GM18858 (cell line): Measurements from ENCODE around the gene CMIP.
"Not testable (repeated sequence)": the region's sequence is repeated elsewhere in the genome, so short reads cannot be mapped to it uniquely, and the experiment has no call there.

Experiments
- ATAC-seq: cut with Tn5 transposase; IDR thresholded peaks from one replicate; pipeline ENCODE4 v1.9.1; 2021; ENCODE audit not compliant: unreplicated experiment

The CMIP gene

DNA sequence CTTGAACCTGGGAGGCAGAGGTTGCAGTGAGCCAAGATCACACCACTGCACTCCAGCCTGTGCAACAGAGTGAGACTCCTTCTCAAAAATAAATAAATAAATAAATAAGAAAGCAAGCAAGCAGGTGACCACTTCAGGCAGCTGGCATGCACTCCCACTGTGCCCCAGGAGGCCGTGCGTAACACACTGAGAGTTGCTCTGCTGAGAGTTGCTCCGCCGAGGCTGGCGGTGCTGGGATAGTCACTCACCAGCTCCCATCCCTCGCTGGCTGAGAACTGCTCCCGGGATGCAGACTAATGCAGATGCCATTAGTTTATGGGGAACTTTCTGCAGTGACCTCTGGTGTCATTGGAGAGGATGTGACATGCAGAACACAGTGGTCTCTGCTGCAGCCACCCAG is 228.8 kb downstream of the CMIP start:
- no peak for ATAC-seq

DNA sequence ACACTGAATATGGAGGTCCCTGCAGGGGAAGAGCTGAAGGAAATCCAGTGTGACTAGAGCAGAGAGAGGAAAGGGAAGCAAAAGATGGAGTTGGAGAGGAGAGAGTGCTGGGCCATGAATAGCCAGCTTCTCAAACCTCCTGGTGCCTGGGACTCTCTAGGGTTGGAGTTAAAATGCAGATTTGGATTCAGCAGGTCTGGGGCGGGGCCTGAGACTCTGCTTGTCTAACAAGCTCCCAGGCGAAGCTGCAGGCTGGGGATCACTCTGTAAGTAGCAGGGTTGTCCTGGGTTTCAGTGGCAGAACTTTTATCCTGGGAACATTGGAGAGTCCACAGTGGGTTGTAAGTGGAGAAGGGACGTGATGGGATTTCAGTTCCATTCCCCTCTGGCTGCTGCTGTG is 231.1 kb downstream of the CMIP start:
- no peak for ATAC-seq

DNA sequence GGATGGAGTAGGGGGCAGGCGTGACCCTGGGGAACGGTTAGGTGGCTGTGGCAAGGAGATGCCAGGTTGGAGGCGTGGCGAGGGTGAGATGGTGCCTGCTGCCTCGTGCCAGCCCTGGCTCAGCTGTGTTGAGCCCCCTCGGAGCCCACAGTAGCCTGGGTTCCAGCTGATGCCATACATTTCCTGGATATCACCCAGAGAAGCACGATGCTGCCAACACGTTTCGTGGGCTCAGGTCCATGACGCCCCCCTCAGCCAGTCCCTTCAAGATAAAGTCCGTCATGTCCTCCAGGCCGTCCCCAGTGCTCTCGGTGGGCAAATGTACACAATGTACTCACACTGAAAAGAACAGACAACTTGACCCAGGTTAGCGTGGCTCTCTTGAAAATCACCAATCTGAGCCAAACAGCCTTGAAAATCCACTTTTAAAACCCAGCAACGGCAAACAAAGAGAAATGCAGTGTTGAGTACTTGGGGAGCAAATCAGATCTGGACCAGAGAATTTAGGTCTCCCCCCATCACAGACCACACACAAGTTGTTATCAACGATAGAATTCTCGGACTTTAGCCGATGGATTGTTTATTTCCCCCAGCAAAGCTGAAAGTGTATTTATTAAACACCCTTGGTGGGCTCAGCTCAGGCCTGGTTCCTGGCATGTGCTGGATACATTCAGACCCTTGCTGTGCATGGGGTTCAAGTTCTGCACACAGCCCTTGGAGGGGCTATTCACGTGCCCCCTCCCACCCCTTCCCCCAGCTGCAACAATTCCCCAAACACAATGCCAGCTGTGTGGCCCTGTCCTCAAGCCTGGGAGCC is 231.7 kb downstream of the CMIP start:
- ATAC-seq: no peak

- ATAC-seq: no peak
Observed at GRCh38 chr16:81676883-81677737, 232.5 kb downstream of the CMIP start.

DNA sequence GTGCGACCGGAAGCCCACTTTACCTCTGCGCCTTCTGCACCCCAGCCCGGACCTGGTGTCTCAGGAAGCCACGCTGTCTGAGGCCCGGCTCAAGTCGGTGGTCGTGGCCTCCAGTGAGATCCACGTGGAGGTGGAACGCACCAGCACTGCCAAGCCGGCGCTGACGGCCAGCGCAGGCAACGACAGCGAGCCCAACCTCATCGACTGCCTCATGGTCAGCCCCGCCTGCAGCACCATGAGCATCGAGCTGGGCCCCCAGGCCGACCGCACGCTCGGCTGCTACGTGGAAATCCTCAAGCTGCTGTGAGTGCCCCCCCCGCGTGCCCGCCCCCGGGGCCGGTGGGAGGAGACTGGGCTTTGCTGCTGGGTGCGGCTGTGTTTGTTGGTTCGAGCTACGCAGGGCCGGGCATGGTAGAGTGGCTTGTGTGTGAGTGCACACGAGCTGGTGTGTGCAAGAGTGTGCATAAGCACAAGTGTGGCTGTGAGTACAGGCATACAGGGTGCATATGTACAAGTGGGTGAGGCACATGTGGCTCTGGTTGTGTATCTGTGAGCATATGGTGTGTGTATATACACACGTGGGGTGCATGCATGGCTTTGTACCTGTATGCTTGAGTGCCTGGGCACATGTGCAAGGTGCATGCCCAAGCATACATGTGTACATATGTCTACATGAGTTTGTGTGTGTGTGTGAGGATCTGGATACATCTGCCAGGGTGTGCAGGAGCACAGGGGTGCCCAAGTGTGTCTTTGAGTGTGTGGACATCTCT is 233.9 kb downstream of the CMIP start:
- ATAC-seq: no peak

GRCh38 chr16:81679721-81680430 is 235.3 kb downstream of the CMIP start:
- no peak for ATAC-seq

GRCh38 chr16:81680444-81681275 is 236.1 kb downstream of the CMIP start:
- no peak for ATAC-seq

DNA sequence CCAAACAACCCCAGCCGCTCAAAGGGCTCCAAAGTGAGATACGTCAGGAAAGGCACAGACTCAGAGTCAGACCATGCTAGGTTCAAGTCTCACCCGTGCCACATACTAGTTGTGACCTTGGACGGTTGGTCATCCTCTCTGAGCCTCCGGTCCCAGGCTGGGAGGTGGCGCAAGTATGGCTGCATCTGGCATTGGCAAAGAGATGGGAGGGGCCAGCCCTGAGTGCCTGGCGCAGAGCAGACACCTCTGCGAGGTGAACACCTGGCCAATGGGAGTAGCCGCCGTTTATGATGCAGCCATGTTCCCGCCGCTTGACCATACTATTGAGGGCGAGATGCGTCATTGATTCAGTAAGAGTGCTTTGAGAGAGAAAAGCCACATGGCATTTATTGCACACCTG is 236.7 kb downstream of the CMIP start:
- ATAC-seq: no peak

DNA sequence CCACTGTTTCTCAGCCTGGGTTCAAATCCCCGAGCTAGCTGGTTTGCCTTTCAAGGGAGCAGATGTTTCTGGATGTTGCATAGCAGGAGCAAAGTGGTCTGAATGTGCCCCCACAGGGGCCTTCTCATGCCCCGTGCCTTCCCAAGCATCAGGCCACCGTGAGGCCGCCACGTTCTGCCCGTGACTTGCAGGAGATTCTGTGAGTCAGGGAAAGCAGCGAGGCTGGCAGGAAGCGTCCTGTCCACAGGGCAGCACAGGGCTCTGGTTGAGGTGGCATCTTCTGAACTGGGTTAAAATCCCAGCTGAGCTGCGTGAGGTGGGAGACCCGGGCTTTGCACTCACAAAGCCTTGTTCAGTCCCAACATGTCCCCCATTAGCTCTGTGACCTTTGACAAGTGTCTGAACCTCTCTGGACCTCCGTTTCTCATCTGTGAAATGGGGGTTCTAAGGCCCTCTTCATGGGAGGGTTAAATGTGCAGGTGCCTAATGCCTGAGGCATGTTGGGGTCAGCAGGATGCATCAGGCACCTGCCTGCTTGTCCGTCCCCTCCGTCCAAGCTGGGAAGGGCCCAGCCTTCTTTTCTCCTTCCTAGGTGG is 239.7 kb downstream of the CMIP start:
- no peak for ATAC-seq

DNA sequence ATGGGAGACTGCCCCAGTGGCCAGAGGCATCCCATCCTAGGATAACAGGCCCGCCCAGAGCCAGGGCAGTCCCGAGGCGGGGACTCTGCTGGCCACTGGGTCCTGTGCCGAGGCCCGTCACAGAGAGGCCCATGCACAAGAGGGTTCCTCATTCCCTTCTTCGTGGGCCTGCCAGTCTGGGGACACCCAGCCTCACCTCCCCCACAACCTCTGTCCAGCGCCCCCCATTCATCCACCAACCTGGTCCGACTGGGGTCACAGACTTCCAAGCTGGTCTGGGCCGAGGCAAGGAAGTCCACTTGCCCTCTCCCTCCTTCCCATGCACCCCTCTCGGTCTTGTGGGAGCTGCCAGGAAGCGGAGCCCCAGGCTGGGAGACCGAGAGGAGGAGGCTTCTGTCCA is 240.3 kb downstream of the CMIP start:
- ATAC-seq: no peak

- ATAC-seq: no peak
Observed at GRCh38 chr16:81686391-81687130, 242.0 kb downstream of the CMIP start.

DNA sequence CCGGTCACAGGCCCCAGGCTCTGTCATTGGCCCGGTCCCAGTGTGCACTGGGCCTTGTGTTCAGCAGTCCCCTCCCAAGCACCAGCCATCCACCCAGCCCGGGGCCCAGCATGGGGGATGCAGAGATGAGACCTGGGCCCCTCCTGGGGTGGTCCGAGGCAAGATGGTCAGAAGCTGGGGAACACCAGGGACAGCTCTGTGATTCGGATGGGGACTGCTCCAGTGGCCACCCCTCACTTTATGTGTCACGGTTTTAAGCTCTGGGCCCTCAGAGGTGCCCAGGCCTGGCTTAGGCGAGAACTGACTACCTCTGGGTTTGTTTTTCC is 242.5 kb downstream of the CMIP start:
- no peak for ATAC-seq

DNA sequence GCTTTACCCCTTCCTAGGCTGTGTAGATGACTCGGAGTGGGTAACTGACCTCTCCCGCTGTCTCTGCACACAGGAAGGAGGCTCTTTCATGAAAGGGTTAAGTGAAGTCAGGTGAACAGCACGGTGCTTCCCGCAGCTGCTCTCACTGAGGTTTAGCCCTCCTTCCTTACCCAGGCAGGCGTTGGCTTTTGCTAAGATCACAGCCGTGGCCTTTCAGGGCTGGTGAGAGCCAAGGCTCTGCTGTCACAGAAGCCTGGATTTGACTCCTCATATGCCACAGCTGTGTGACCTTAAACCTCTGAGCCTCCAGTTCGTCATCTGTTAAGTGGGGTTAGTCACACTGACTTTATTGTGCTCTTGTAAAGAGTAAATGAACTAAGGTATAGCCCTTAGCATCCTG is 243.6 kb downstream of the CMIP start:
- no peak for ATAC-seq

- ATAC-seq: not testable (repeated sequence)
Observed at GRCh38 chr16:81688839-81689238, 244.2 kb downstream of the CMIP start.

GRCh38 chr16:81692021-81692420 is 247.4 kb downstream of the CMIP start:
- ATAC-seq: no peak

GRCh38 chr16:81692571-81692970 is 248.0 kb downstream of the CMIP start:
- ATAC-seq: no peak

- ATAC-seq: no peak
Observed at GRCh38 chr16:81693041-81693743, 248.6 kb downstream of the CMIP start.

DNA sequence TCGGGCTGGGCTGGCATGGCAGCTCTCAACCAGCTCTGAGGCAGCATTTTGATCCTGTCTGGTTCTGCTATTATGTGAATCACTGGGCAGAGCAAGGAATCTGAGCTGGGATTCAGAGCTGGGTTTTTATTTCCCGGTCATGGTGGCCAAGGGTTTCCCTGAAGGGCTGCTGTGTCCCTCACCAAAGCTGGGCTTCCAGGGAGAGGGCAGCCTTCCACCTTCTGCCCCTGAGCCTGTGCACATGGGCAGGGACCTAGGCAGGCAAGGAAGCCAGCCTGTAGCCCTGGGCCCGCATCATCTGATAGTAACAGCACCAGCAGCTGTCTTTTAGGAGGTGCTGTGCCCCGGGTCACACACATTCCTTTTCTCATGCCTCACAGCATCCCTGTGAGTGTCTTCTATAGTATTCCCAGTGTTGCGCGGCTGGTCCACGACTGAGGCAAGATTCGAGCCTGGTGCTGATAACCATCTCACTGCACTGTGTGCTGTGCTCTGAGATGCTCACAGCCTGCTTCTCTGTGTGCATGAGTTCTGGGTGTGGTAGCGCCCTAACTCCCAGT is 249.2 kb downstream of the CMIP start:
- ATAC-seq: no peak
